ENCODE data around the gene SDHAF3. TPM values are rescaled to one million over a fixed set of nuclear protein-coding genes. Genes with fewer than 3 reads are reported as not detected.
A peak's percentile ranks its signal among the peaks of the same experiment; 100 is the strongest.

The SDHAF3 gene
- total and polyA plus RNA-seq, 10 of the 15 experiments (the other 5 are each of a cell fraction or from before 2014, with no cell fraction given): 24.3 to 124 (median 63.5) TPM

GRCh38 chr7:97078023-97078969, 39.2 kb upstream of the SDHAF3 start:
- H3K4me1 ChIP-seq (ENCODE audit: control insufficient read depth, insufficient read depth, low read length): no peaks in the 10 kb centered on the region
- DNase-seq (ENCODE audit: low read depth, low spot score) (peak; percentile 44), FAIRE-seq (no peak), ATAC-seq (peak; percentile 88)
- H3K4me2 ChIP-seq (ENCODE audit: control insufficient read depth, insufficient read depth): no peak overlapping the region
- ChIA-PET RAD21 (ENCODE audit: unreplicated experiment) (no interaction called here), SMC1A (ENCODE audit: uncharacterized antibody, unreplicated experiment) (no interaction called here), CTCF (no interaction called here), POLR2A (no interaction called here)
- no peak overlapping the region for H3K4me3 ChIP-seq
- H3K27ac ChIP-seq (ENCODE audit: control insufficient read depth, insufficient read depth): no peak overlapping the region
- no peaks in the 10 kb centered on the region for H4K20me1 ChIP-seq (ENCODE audit: control insufficient read depth, insufficient read depth)
- no peak overlapping the region for H2AFZ ChIP-seq (ENCODE audit: control insufficient read depth, low read depth, low read length)
- TF ChIP-seq GATAD2B (conservative IDR thresholded peaks at IDR 0.05; ENCODE audit: low read depth) (0 out of 2 replicates have a peak, but pooled peaks have one; percentile 32), ATF7 (IDR thresholded peaks at IDR 0.05; ENCODE audit: low read depth) (0 out of 2 replicates have a peak, but pooled peaks have one; percentile 37), MTA2 (IDR thresholded peaks at IDR 0.05; ENCODE audit: low read depth) (peak; percentile 20; the same call in 1 of the 2 replicates), E2F4 (IDR thresholded peaks at IDR 0.05; ENCODE audit: low read depth, low read length) (no peak), DPF2 (IDR thresholded peaks at IDR 0.05) (peak; percentile 51), IKZF1 (conservative IDR thresholded peaks at IDR 0.05) (0 out of 2 replicates have a peak, but pooled peaks have one; percentile 31), SREBF1 (IDR thresholded peaks at IDR 0.05; ENCODE audit: low read length) (no peak), BHLHE40 (IDR thresholded peaks at IDR 0.05; ENCODE audit: borderline replicate concordance in 1 of 2, low read depth in 2 of 2, low read length in 1 of 2) (0 out of 4 replicates have a peak, but pooled peaks of 1 of the 2 experiments have one; percentile 12), NR2C1 (IDR thresholded peaks at IDR 0.05) (peak; percentile 72), NR2F1 (conservative IDR thresholded peaks at IDR 0.05) (peak; percentile 94), BMI1 (IDR thresholded peaks at IDR 0.05; ENCODE audit: borderline replicate concordance) (0 out of 2 replicates have a peak, but pooled peaks have one; percentile 14)
- TF ChIP-seq, protein P1, sequence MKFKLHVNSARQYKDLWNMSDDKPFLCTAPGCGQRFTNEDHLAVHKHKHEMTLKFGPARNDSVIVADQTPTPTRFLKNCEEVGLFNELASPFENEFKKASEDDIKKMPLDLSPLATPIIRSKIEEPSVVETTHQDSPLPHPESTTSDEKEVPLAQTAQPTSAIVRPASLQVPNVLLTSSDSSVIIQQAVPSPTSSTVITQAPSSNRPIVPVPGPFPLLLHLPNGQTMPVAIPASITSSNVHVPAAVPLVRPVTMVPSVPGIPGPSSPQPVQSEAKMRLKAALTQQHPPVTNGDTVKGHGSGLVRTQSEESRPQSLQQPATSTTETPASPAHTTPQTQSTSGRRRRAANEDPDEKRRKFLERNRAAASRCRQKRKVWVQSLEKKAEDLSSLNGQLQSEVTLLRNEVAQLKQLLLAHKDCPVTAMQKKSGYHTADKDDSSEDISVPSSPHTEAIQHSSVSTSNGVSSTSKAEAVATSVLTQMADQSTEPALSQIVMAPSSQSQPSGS (IDR thresholded peaks at IDR 0.05; ENCODE audit: low read length): no peak
- TF ChIP-seq, protein P2, sequence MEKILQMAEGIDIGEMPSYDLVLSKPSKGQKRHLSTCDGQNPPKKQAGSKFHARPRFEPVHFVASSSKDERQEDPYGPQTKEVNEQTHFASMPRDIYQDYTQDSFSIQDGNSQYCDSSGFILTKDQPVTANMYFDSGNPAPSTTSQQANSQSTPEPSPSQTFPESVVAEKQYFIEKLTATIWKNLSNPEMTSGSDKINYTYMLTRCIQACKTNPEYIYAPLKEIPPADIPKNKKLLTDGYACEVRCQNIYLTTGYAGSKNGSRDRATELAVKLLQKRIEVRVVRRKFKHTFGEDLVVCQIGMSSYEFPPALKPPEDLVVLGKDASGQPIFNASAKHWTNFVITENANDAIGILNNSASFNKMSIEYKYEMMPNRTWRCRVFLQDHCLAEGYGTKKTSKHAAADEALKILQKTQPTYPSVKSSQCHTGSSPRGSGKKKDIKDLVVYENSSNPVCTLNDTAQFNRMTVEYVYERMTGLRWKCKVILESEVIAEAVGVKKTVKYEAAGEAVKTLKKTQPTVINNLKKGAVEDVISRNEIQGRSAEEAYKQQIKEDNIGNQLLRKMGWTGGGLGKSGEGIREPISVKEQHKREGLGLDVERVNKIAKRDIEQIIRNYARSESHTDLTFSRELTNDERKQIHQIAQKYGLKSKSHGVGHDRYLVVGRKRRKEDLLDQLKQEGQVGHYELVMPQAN (conservative IDR thresholded peaks at IDR 0.05): no peak
- no peaks in the 10 kb centered on the region for H3K27me3 ChIP-seq (replicated peaks in 1 of 2; ENCODE audit: control insufficient read depth in 2 of 2, insufficient read depth in 2 of 2, low read length in 1 of 2)
- in situ Hi-C loops (cut with MboI): no loop called here
- 37% methylated on average over 9 of the region's 9 CpGs for WGBS (ENCODE audit: insufficient coverage, insufficient replicate concordance, low lambda C conversion rate, missing lambda C conversion rate)
- intact Hi-C loops (cut with micrococcal nuclease; ENCODE audit: unreplicated experiment): no loop called here
- no peaks in the 10 kb centered on the region for H3K36me3 ChIP-seq (ENCODE audit: control insufficient read depth in 2 of 2, insufficient read depth in 2 of 2, low read length in 1 of 2)
- no peaks in the 10 kb centered on the region for H3K79me2 ChIP-seq (ENCODE audit: control insufficient read depth, insufficient read depth, low read length)
- no TSS peak for BruUV-seq (replicated peaks)
- no peak overlapping the region for H3K9ac ChIP-seq (ENCODE audit: control insufficient read depth, insufficient read depth, low read length)
- H3K9me3 ChIP-seq (replicated peaks; ENCODE audit: control insufficient read depth, insufficient read depth, low read length): no peaks in the 10 kb centered on the region; the same call in 2 of the 3 replicates

Measured in GM12878 (cell line).